ENCODE measurements around the gene USP46. TPM values are rescaled to one million over a fixed set of nuclear protein-coding genes. Genes with fewer than 3 reads are reported as not detected.
A peak's percentile ranks its signal among the peaks of the same experiment; 100 is the strongest.

Gene USP46
- 38.4 TPM for polyA plus RNA-seq (2013, experiment 1 of 2)
- 41.2 TPM for polyA plus RNA-seq (2013, experiment 2 of 2)

DNA sequence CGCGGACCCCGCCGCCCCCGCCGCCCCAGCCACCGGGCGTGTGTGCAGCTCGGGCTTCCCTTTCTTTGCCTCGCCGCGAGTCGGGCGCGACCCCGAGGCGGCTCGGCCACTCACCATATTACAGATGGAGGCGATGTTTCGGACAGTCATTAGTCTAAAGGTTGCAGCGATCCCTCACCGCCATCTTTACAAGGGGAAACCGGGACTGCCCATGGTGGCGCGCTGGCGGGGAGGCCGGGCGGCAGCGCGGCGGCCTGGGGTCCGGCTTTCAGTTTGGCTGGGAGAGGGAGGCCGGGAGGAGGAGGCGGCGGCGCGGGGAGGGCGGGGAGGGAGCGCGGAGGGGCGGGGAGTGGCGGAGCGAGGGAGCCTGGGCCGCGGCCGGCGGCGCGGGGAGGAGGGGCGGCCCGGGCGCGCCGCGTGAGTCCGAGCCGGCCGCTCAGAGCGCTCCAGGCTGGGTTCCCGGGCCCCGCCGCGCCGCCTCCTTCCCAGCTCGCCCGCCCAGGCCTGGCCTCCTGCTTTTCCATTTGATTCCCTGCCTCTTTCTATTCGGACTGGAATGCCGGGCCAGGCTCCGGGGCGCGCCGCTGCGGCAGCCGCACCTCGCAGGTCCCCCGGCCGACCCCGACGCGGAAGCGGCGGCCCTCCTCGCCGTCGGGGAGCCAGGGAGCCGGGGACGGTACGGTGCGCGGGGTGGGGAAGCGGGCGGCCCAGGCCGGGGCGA lies at the start of gene USP46:
USP46 (minus strand) TSS at position 301 of the 721 bp plus-strand sequence; CDS start at position 150, 151 bp downstream.
- peak; percentile 80 for DNase-seq
- Histone ChIP-seq H3K27ac (ENCODE audit: low read depth, low read length) (peak within 1 kb of the TSS; percentile 95), H3K4me3 (ENCODE audit: low read length) (peak within 1 kb of the TSS; percentile 90), H3K79me2 (ENCODE audit: control insufficient read depth, insufficient read depth, low read length) (peaks cover 35% of the 10 kb centered on the region), H4K8ac (ENCODE audit: low read depth, low read length) (peak within 1 kb of the TSS; percentile 69), H3K56ac (ENCODE audit: low read length) (peak within 1 kb of the TSS; percentile 95), H2BK120ac (ENCODE audit: low read depth, low read length) (peak within 1 kb of the TSS; percentile 98), H3K18ac (ENCODE audit: low read length) (peak within 1 kb of the TSS; percentile 99), H3K27me3 (ENCODE audit: insufficient read depth, low read length, poor library complexity) (no peaks in the 10 kb centered on the region), H2BK5ac (ENCODE audit: low read length) (peak within 1 kb of the TSS; percentile 84), H3K4me2 (ENCODE audit: low read length) (peak within 1 kb of the TSS; percentile 86), H3K9ac (ENCODE audit: low read length) (peak within 1 kb of the TSS; percentile 95), H2AK5ac (ENCODE audit: low read length) (no peak within 1 kb of the TSS), H3K4ac (ENCODE audit: low read depth, low read length) (peak within 1 kb of the TSS; percentile 89), H2BK15ac (replicated peaks; ENCODE audit: low read depth) (no peak within 1 kb of the TSS), H4K5ac (ENCODE audit: low read length) (no peak within 1 kb of the TSS), H3K23ac (ENCODE audit: low read length) (peak within 1 kb of the TSS; percentile 48), H3K79me1 (ENCODE audit: low read length) (peaks cover 5% of the 10 kb centered on the region), H3K4me1 (ENCODE audit: control insufficient read depth, low read depth, low read length) (peaks cover 5% of the 10 kb centered on the region), H3K36me3 (ENCODE audit: control insufficient read depth, insufficient read depth, low read length) (no peaks in the 10 kb centered on the region)
- no CpG with 5 or more reads among the region's 94 CpGs for WGBS (ENCODE audit: extremely low coverage, insufficient coverage, low lambda C conversion rate)

DNA sequence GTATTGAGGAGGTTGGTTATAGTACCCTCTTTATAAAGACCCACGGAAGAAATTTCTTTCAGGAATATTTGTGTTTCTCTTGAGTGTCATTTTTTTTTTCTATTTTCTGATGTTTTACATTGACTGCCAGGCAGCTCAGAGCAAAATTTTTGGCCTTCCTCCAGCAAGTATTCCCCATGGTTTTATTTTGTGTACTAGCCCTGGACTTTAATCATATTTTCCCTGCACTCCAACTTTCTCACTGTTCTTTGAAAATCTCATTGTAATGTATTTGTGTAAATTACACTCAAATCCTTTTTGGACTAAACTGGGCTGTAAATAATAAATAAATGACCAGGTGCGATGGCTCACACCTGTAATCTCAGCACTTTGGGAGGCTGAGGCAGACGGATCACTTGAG lies 45.6 kb upstream of the USP46 start:
- no peak overlapping the region for H3K23ac ChIP-seq (ENCODE audit: low read length)
- WGBS (ENCODE audit: extremely low coverage, insufficient coverage, low lambda C conversion rate), result no CpG with 5 or more reads among the region's 3 CpGs
- no peaks in the 10 kb centered on the region for H3K36me3 ChIP-seq (ENCODE audit: control insufficient read depth, insufficient read depth, low read length)
- H3K4me2 ChIP-seq (ENCODE audit: low read length), result no peak overlapping the region
- H3K18ac ChIP-seq (ENCODE audit: low read length), result no peak overlapping the region
- H3K27me3 ChIP-seq (ENCODE audit: insufficient read depth, low read length, poor library complexity), result no peaks in the 10 kb centered on the region
- no peak overlapping the region for H3K27ac ChIP-seq (ENCODE audit: low read depth, low read length)
- H2BK15ac ChIP-seq (replicated peaks; ENCODE audit: low read depth), result no peak overlapping the region
- no peak overlapping the region for H2BK5ac ChIP-seq (ENCODE audit: low read length)
- no peak overlapping the region for H3K4ac ChIP-seq (ENCODE audit: low read depth, low read length)
- H2BK120ac ChIP-seq (ENCODE audit: low read depth, low read length), result no peak overlapping the region
- H3K4me1 ChIP-seq (ENCODE audit: control insufficient read depth, low read depth, low read length), result no peaks in the 10 kb centered on the region
- H3K9ac ChIP-seq (ENCODE audit: low read length), result no peak overlapping the region
- no peak overlapping the region for H2AK5ac ChIP-seq (ENCODE audit: low read length)
- no peak overlapping the region for H3K56ac ChIP-seq (ENCODE audit: low read length)
- DNase-seq, result no peak
- no peaks in the 10 kb centered on the region for H3K79me1 ChIP-seq (ENCODE audit: low read length)
- H3K79me2 ChIP-seq (ENCODE audit: control insufficient read depth, insufficient read depth, low read length), result no peaks in the 10 kb centered on the region
- H3K4me3 ChIP-seq (ENCODE audit: low read length), result no peak overlapping the region
- H4K5ac ChIP-seq (ENCODE audit: low read length), result no peak overlapping the region
- H4K8ac ChIP-seq (ENCODE audit: low read depth, low read length), result no peak overlapping the region

- WGBS (ENCODE audit: extremely low coverage, insufficient coverage, low lambda C conversion rate), result no CpG with 5 or more reads among the region's 1 CpG
- no peak for DNase-seq
- H4K8ac ChIP-seq (ENCODE audit: low read depth, low read length), result no peak overlapping the region
These were observed 45.0 kb upstream of the USP46 start for GRCh38 chr4:52704133-52704532.

GRCh38 chr4:52701207-52701606 lies 42.1 kb upstream of the USP46 start:
- no peak overlapping the region for H4K8ac ChIP-seq (ENCODE audit: low read depth, low read length)
- no peak for DNase-seq

More at GRCh38 chr4:52704133-52704532, 45.0 kb upstream of the USP46 start:
- no peak overlapping the region for H3K4me2 ChIP-seq (ENCODE audit: low read length)
- H2AK5ac ChIP-seq (ENCODE audit: low read length), result no peak overlapping the region
- no peak overlapping the region for H2BK5ac ChIP-seq (ENCODE audit: low read length)
- H3K4me1 ChIP-seq (ENCODE audit: control insufficient read depth, low read depth, low read length), result no peaks in the 10 kb centered on the region
- H3K9ac ChIP-seq (ENCODE audit: low read length), result no peak overlapping the region
- no peaks in the 10 kb centered on the region for H3K79me1 ChIP-seq (ENCODE audit: low read length)
- H3K27me3 ChIP-seq (ENCODE audit: insufficient read depth, low read length, poor library complexity), result no peaks in the 10 kb centered on the region
- H3K23ac ChIP-seq (ENCODE audit: low read length), result no peak overlapping the region
- H3K27ac ChIP-seq (ENCODE audit: low read depth, low read length), result no peak overlapping the region
- H2BK15ac ChIP-seq (replicated peaks; ENCODE audit: low read depth), result no peak overlapping the region
- no peak overlapping the region for H3K4me3 ChIP-seq (ENCODE audit: low read length)
- H3K56ac ChIP-seq (ENCODE audit: low read length), result no peak overlapping the region
- no peaks in the 10 kb centered on the region for H3K36me3 ChIP-seq (ENCODE audit: control insufficient read depth, insufficient read depth, low read length)
- no peak overlapping the region for H4K5ac ChIP-seq (ENCODE audit: low read length)
- H2BK120ac ChIP-seq (ENCODE audit: low read depth, low read length), result no peak overlapping the region
- H3K79me2 ChIP-seq (ENCODE audit: control insufficient read depth, insufficient read depth, low read length), result no peaks in the 10 kb centered on the region
- no peak overlapping the region for H3K18ac ChIP-seq (ENCODE audit: low read length)
- no peak overlapping the region for H3K4ac ChIP-seq (ENCODE audit: low read depth, low read length)

GRCh38 chr4:52694936-52695335 lies 35.8 kb upstream of the USP46 start:
- no peak overlapping the region for H3K4ac ChIP-seq (ENCODE audit: low read depth, low read length)
- no CpG with 5 or more reads among the region's 2 CpGs for WGBS (ENCODE audit: extremely low coverage, insufficient coverage, low lambda C conversion rate)

More at GRCh38 chr4:52701207-52701606, 42.1 kb upstream of the USP46 start:
- Histone ChIP-seq H2AK5ac (ENCODE audit: low read length) (no peak overlapping the region), H3K4me3 (ENCODE audit: low read length) (no peak overlapping the region), H3K4me2 (ENCODE audit: low read length) (no peak overlapping the region), H3K36me3 (ENCODE audit: control insufficient read depth, insufficient read depth, low read length) (no peaks in the 10 kb centered on the region), H3K4me1 (ENCODE audit: control insufficient read depth, low read depth, low read length) (no peaks in the 10 kb centered on the region), H2BK120ac (ENCODE audit: low read depth, low read length) (no peak overlapping the region), H3K79me1 (ENCODE audit: low read length) (no peaks in the 10 kb centered on the region), H3K4ac (ENCODE audit: low read depth, low read length) (no peak overlapping the region), H3K18ac (ENCODE audit: low read length) (no peak overlapping the region), H3K79me2 (ENCODE audit: control insufficient read depth, insufficient read depth, low read length) (no peaks in the 10 kb centered on the region), H3K23ac (ENCODE audit: low read length) (no peak overlapping the region), H3K56ac (ENCODE audit: low read length) (no peak overlapping the region), H4K5ac (ENCODE audit: low read length) (no peak overlapping the region), H2BK15ac (replicated peaks; ENCODE audit: low read depth) (no peak overlapping the region), H3K27ac (ENCODE audit: low read depth, low read length) (no peak overlapping the region), H2BK5ac (ENCODE audit: low read length) (no peak overlapping the region), H3K27me3 (ENCODE audit: insufficient read depth, low read length, poor library complexity) (no peaks in the 10 kb centered on the region), H3K9ac (ENCODE audit: low read length) (no peak overlapping the region)
- WGBS (ENCODE audit: extremely low coverage, insufficient coverage, low lambda C conversion rate), result no CpG with 5 or more reads among the region's 3 CpGs

DNA sequence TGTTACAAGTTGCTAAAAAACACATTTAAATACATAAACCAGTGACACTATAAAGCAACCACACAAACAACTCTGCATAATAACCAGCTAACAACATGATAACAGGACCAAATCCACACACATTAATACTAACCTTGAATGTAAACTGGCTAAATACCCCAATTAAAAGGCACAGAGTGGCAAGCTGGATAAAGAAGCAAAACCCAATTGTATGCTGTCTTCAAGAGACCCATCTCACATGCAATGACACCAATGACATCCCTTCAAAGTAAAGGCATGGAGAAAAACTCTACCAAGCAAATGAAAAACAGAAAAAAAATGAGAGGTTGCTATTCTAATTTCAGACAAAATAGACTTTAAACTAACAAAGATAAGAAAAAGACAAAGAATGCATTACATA lies 34.4 kb upstream of the USP46 start:
- Histone ChIP-seq H3K36me3 (ENCODE audit: control insufficient read depth, insufficient read depth, low read length) (no peaks in the 10 kb centered on the region), H3K27ac (ENCODE audit: low read depth, low read length) (no peak overlapping the region), H3K18ac (ENCODE audit: low read length) (no peak overlapping the region), H4K8ac (ENCODE audit: low read depth, low read length) (no peak overlapping the region), H3K4me2 (ENCODE audit: low read length) (no peak overlapping the region), H3K79me2 (ENCODE audit: control insufficient read depth, insufficient read depth, low read length) (no peaks in the 10 kb centered on the region), H3K4me3 (ENCODE audit: low read length) (no peak overlapping the region), H3K9ac (ENCODE audit: low read length) (no peak overlapping the region), H2BK15ac (replicated peaks; ENCODE audit: low read depth) (no peak overlapping the region), H3K56ac (ENCODE audit: low read length) (no peak overlapping the region), H3K4ac (ENCODE audit: low read depth, low read length) (no peak overlapping the region), H2BK120ac (ENCODE audit: low read depth, low read length) (no peak overlapping the region), H2BK5ac (ENCODE audit: low read length) (no peak overlapping the region), H3K23ac (ENCODE audit: low read length) (no peak overlapping the region), H2AK5ac (ENCODE audit: low read length) (no peak overlapping the region), H3K4me1 (ENCODE audit: control insufficient read depth, low read depth, low read length) (no peaks in the 10 kb centered on the region), H3K79me1 (ENCODE audit: low read length) (no peaks in the 10 kb centered on the region), H3K27me3 (ENCODE audit: insufficient read depth, low read length, poor library complexity) (no peaks in the 10 kb centered on the region), H4K5ac (ENCODE audit: low read length) (no peak overlapping the region)
- DNase-seq, result no peak

More at GRCh38 chr4:52694936-52695335, 35.8 kb upstream of the USP46 start:
- Histone ChIP-seq H3K56ac (ENCODE audit: low read length) (no peak overlapping the region), H2BK5ac (ENCODE audit: low read length) (no peak overlapping the region), H3K18ac (ENCODE audit: low read length) (no peak overlapping the region), H3K79me2 (ENCODE audit: control insufficient read depth, insufficient read depth, low read length) (no peaks in the 10 kb centered on the region), H2BK15ac (replicated peaks; ENCODE audit: low read depth) (no peak overlapping the region), H3K27me3 (ENCODE audit: insufficient read depth, low read length, poor library complexity) (no peaks in the 10 kb centered on the region), H3K27ac (ENCODE audit: low read depth, low read length) (no peak overlapping the region), H3K23ac (ENCODE audit: low read length) (no peak overlapping the region), H3K36me3 (ENCODE audit: control insufficient read depth, insufficient read depth, low read length) (no peaks in the 10 kb centered on the region), H2BK120ac (ENCODE audit: low read depth, low read length) (no peak overlapping the region), H3K4me1 (ENCODE audit: control insufficient read depth, low read depth, low read length) (no peaks in the 10 kb centered on the region), H3K4me2 (ENCODE audit: low read length) (no peak overlapping the region), H2AK5ac (ENCODE audit: low read length) (no peak overlapping the region), H3K79me1 (ENCODE audit: low read length) (no peaks in the 10 kb centered on the region), H4K5ac (ENCODE audit: low read length) (no peak overlapping the region), H4K8ac (ENCODE audit: low read depth, low read length) (no peak overlapping the region), H3K4me3 (ENCODE audit: low read length) (no peak overlapping the region), H3K9ac (ENCODE audit: low read length) (no peak overlapping the region)
- DNase-seq, result no peak
